Glutamatergic neuron (in vitro differentiated cells): ENCODE measurements around the gene IFI16. TPM values are rescaled to one million over a fixed set of nuclear protein-coding genes. Genes with fewer than 3 reads are reported as not detected.

Source experiments
- DNase-seq: peaks from one replicate; pipeline ENCODE4 v3.0.0; 2022
- H3K27ac Mint-ChIP-seq: one replicate; pipeline ENCODE4 v1.8.0; 2020; ENCODE audit warnings: mild to moderate bottlenecking, mixed read lengths, inconsistent platforms; ENCODE audit not compliant: unreplicated experiment
- H3K27me3 Mint-ChIP-seq: one replicate; pipeline ENCODE4 v1.8.0; 2020; ENCODE audit warnings: mild to moderate bottlenecking, moderate library complexity, mixed read lengths, inconsistent platforms; ENCODE audit not compliant: unreplicated experiment
- H3K36me3 Mint-ChIP-seq: one replicate; pipeline ENCODE4 v1.8.0; 2020; ENCODE audit warnings: mild to moderate bottlenecking, mixed read lengths, inconsistent platforms; ENCODE audit not compliant: unreplicated experiment
- H3K4me1 Mint-ChIP-seq: one replicate; pipeline ENCODE4 v1.8.0; 2020; ENCODE audit warnings: mild to moderate bottlenecking, low read depth, mixed read lengths, inconsistent platforms; ENCODE audit not compliant: unreplicated experiment
- H3K4me3 Mint-ChIP-seq: one replicate; pipeline ENCODE4 v1.8.0; 2020; ENCODE audit warnings: mild to moderate bottlenecking, mixed read lengths, inconsistent platforms; ENCODE audit not compliant: unreplicated experiment
- H3K9me3 Mint-ChIP-seq: one replicate; pipeline ENCODE4 v1.8.0; 2020; ENCODE audit warnings: mild to moderate bottlenecking, moderate library complexity, mixed read lengths, inconsistent platforms; ENCODE audit not compliant: unreplicated experiment
- CTCF ChIP-seq: fragments of 200-600 bp; sonication (generic); IDR thresholded peaks from one replicate; pipeline ENCODE4 v1.5.0; 2021; ENCODE audit not compliant: partially characterized antibody, unreplicated experiment
- total RNA-seq: library from RNA; stranded (reverse); fragmentation: NEBNext Ultra II Directional; extraction: Animal tissue kit (Norgen Biotek cat#: 25700); gene quantifications from one replicate; pipeline ENCODE4 v1.2.1, GENCODE V29; 2021; ENCODE audit not compliant: unreplicated experiment

IFI16 gene
- total RNA-seq, 1 donor from 2014 or later, result 0.86 TPM

GRCh38 chr1:159054427-159054826 is 44.7 kb downstream of the IFI16 start:
- no peaks in the 10 kb centered on the region for H3K9me3 Mint-ChIP-seq
- no peaks in the 10 kb centered on the region for H3K4me1 Mint-ChIP-seq
- no peaks in the 10 kb centered on the region for H3K27me3 Mint-ChIP-seq
- no peak for DNase-seq
- H3K4me3 Mint-ChIP-seq, result no peak overlapping the region
- H3K27ac Mint-ChIP-seq, result no peak overlapping the region
- H3K36me3 Mint-ChIP-seq, result no peaks in the 10 kb centered on the region
- no peak for TF ChIP-seq CTCF

- no peaks in the 10 kb centered on the region for H3K9me3 Mint-ChIP-seq
- H3K4me1 Mint-ChIP-seq, result no peaks in the 10 kb centered on the region
- H3K4me3 Mint-ChIP-seq, result no peak overlapping the region
- H3K27ac Mint-ChIP-seq, result no peak overlapping the region
- no peaks in the 10 kb centered on the region for H3K36me3 Mint-ChIP-seq
- no peaks in the 10 kb centered on the region for H3K27me3 Mint-ChIP-seq
- no peak for DNase-seq
- no peak for TF ChIP-seq CTCF
These were observed 45.5 kb downstream of the IFI16 start for GRCh38 chr1:159055181-159055641.

- no peak overlapping the region for H3K4me3 Mint-ChIP-seq
- TF ChIP-seq CTCF, result no peak
- H3K27me3 Mint-ChIP-seq, result no peaks in the 10 kb centered on the region
- no peaks in the 10 kb centered on the region for H3K36me3 Mint-ChIP-seq
- no peak overlapping the region for H3K27ac Mint-ChIP-seq
- DNase-seq, result no peak
- no peaks in the 10 kb centered on the region for H3K4me1 Mint-ChIP-seq
- H3K9me3 Mint-ChIP-seq, result no peaks in the 10 kb centered on the region
These were observed 46.5 kb downstream of the IFI16 start for GRCh38 chr1:159056069-159056698.

- no peak for TF ChIP-seq CTCF
- Mint-ChIP-seq H3K4me3 (no peak overlapping the region), H3K27ac (no peak overlapping the region), H3K9me3 (no peaks in the 10 kb centered on the region), H3K36me3 (no peaks in the 10 kb centered on the region), H3K4me1 (no peaks in the 10 kb centered on the region), H3K27me3 (no peaks in the 10 kb centered on the region)
- no peak for DNase-seq
These were observed 49.0 kb downstream of the IFI16 start for GRCh38 chr1:159058751-159059150.

GRCh38 chr1:159065106-159065505 is 55.4 kb downstream of the IFI16 start:
- Mint-ChIP-seq H3K27ac (no peak overlapping the region), H3K4me3 (no peak overlapping the region), H3K27me3 (no peaks in the 10 kb centered on the region), H3K9me3 (no peaks in the 10 kb centered on the region), H3K4me1 (no peaks in the 10 kb centered on the region), H3K36me3 (no peaks in the 10 kb centered on the region)
- DNase-seq, result no peak
- no peak for TF ChIP-seq CTCF
